ENCODE results near the gene PTPRZ1.

PTPRZ1 gene

GRCh38 chr7:121872831-121873288 lies at the start of gene PTPRZ1:
PTPRZ1 (plus strand) TSS chr7:121873161; CDS start chr7:121873500, 339 bp downstream.
- no peak for FAIRE-seq

GRCh38 chr7:121824276-121824675 lies 48.7 kb upstream of the PTPRZ1 start:
- no peak for FAIRE-seq

- no peak for FAIRE-seq
Measured at GRCh38 chr7:121831351-121831750, 41.6 kb upstream of the PTPRZ1 start.

- no peak for FAIRE-seq
Measured at GRCh38 chr7:121831801-121832200, 41.2 kb upstream of the PTPRZ1 start.

GRCh38 chr7:121832347-121832746 lies 40.6 kb upstream of the PTPRZ1 start:
- FAIRE-seq, result no peak

- no peak for FAIRE-seq
Measured at GRCh38 chr7:121833991-121834390, 39.0 kb upstream of the PTPRZ1 start.

- FAIRE-seq, result no peak
Measured at GRCh38 chr7:121837462-121837861, 35.5 kb upstream of the PTPRZ1 start.

- no peak for FAIRE-seq
Measured at GRCh38 chr7:121847041-121847440, 25.9 kb upstream of the PTPRZ1 start.

- FAIRE-seq, result no peak
Measured at GRCh38 chr7:121853307-121853706, 19.7 kb upstream of the PTPRZ1 start.

GRCh38 chr7:121860953-121861352 lies 12.0 kb upstream of the PTPRZ1 start:
- FAIRE-seq, result no peak

- no peak for FAIRE-seq
Measured at GRCh38 chr7:121862591-121862990, 10.4 kb upstream of the PTPRZ1 start.

- no peak for FAIRE-seq
Measured at GRCh38 chr7:121871188-121871587, 1.8 kb upstream of the PTPRZ1 start.

- FAIRE-seq, result no peak
Measured at GRCh38 chr7:121873289-121874194, 581 bp downstream of the PTPRZ1 start.

GRCh38 chr7:121874298-121874697 lies 1.3 kb downstream of the PTPRZ1 start:
- FAIRE-seq, result no peak

GRCh38 chr7:121875203-121875602 lies 2.2 kb downstream of the PTPRZ1 start:
- no peak for FAIRE-seq

GRCh38 chr7:121876656-121877500 lies 3.9 kb downstream of the PTPRZ1 start:
- FAIRE-seq, result no peak

GRCh38 chr7:121878918-121879464 lies 6.0 kb downstream of the PTPRZ1 start:
- FAIRE-seq, result no peak

- no peak for FAIRE-seq
Measured at GRCh38 chr7:121879544-121879943, 6.6 kb downstream of the PTPRZ1 start.

- FAIRE-seq, result no peak
Measured at GRCh38 chr7:121882731-121883130, 9.8 kb downstream of the PTPRZ1 start.

GRCh38 chr7:121885166-121885920 lies 12.4 kb downstream of the PTPRZ1 start:
- no peak for FAIRE-seq

- no peak for FAIRE-seq
Measured at GRCh38 chr7:121887634-121888033, 14.7 kb downstream of the PTPRZ1 start.

GRCh38 chr7:121890833-121891232 lies 17.9 kb downstream of the PTPRZ1 start:
- no peak for FAIRE-seq

- no peak for FAIRE-seq
Measured at GRCh38 chr7:121891731-121892130, 18.8 kb downstream of the PTPRZ1 start.

Data from TTC549 (cell line).